Subcutaneous abdominal adipose tissue (tissue), 5 donors: ENCODE measurements around the gene DDX41.

Source experiments
- H3K27ac ChIP-seq: one replicate; pipeline ENCODE4 v1.7.0; 2013; ENCODE audit warnings: low read depth, mild to moderate bottlenecking, inconsistent platforms, low read length, moderate library complexity
- H3K27me3 ChIP-seq, 5 donors: one replicate each; pipeline ENCODE4 v1.7.0; 2013; ENCODE audit warnings: low read length in 5 of 5, inconsistent platforms in 1 of 5; ENCODE audit not compliant: control insufficient read depth in 5 of 5, insufficient read depth in 4 of 5
- H3K36me3 ChIP-seq, 5 donors: one replicate each; pipeline ENCODE4 v1.7.0; 2013; ENCODE audit warnings: low read length in 5 of 5; ENCODE audit not compliant: control insufficient read depth in 5 of 5, insufficient read depth in 5 of 5
- H3K4me1 ChIP-seq, 5 donors: one replicate each; pipeline ENCODE4 v1.7.0; 2013; ENCODE audit warnings: low read length in 5 of 5, mild to moderate bottlenecking in 3 of 5, moderate library complexity in 1 of 5; ENCODE audit not compliant: control insufficient read depth in 5 of 5, insufficient read depth in 5 of 5
- H3K4me3 ChIP-seq, 5 donors: one replicate each; pipeline ENCODE4 v1.7.0; 2013; ENCODE audit warnings: low read length in 5 of 5, low read depth in 1 of 5
- H3K9ac ChIP-seq, 5 donors: one replicate each; pipeline ENCODE4 v1.7.0; 2013; ENCODE audit warnings: low read length in 5 of 5, mild to moderate bottlenecking in 4 of 5, moderate library complexity in 3 of 5
- H3K9me3 ChIP-seq, 5 donors: one replicate each; pipeline ENCODE4 v1.7.0; 2013; ENCODE audit warnings: low read length in 5 of 5; ENCODE audit not compliant: control insufficient read depth in 5 of 5
- donor health status: healthy.
- donor health status: healthy.
- donor health status: healthy.
- donor health status: healthy.
- donor health status: healthy.

DDX41 gene

DNA sequence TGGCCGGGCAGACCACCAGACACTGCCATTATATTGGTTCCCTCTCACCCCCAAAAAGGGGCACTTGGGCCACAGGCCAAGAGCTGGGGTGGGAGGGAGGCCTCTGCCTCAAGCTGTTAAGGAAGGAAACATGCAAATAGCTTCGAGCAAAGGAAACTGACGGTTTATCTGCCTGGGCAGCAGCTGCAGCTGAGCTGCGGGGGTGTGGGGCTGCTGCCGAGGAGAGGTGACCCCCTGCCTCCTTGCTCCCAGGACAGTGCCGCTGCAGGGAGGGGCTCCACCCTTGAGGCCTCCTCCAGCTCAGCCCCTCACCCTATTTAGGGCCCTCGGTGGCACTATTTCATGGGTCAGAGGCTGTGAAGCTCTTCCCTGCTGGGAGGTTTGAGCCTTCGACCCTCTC is 7.9 kb downstream of the DDX41 start:
- Histone ChIP-seq H3K36me3 (peaks cover 0 to 47% (median 35%) of the 10 kb centered on the region in 5 donors), H3K27ac (no peak overlapping the region)

DNA sequence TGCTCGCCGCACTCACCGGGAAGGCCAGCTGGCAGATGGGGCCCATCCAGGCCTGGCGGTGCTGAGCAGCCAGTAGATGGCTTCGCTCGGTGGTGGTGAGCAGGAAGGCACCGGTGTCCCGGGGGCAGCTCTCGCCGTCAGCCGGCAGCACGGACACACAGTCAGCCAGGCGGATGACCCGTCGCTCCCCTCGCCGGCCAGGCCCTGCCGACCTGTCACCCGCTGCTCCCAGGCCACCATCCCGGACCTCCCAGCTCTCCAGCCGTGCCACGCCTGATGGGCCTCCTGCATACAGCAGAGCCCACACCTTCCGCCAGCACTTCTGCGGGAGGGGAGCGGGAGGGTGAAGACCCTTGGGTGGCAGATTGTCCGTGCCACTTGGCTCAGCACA is 8.5 kb downstream of the DDX41 start:
- H3K4me1 ChIP-seq: peaks cover 0 to 35% (median 13%) of the 10 kb centered on the region in 5 donors
- H3K9ac ChIP-seq: peak overlapping the region in 3 of 5 donors; percentile 53 to 76 (median 53)
- no peaks in the 10 kb centered on the region for H3K9me3 ChIP-seq
- H3K27ac ChIP-seq: no peak overlapping the region
- no peaks in the 10 kb centered on the region for H3K27me3 ChIP-seq
- peak overlapping the region in 3 of 5 donors; percentile 54 to 66 (median 57) for H3K4me3 ChIP-seq
- H3K36me3 ChIP-seq: peaks cover 0 to 44% (median 29%) of the 10 kb centered on the region in 5 donors

More for the DNA sequence above, 7.9 kb downstream of the DDX41 start:
- H3K4me1 ChIP-seq: peaks cover 0 to 35% (median 13%) of the 10 kb centered on the region in 5 donors
- H3K9me3 ChIP-seq: no peaks in the 10 kb centered on the region
- H3K27me3 ChIP-seq: no peaks in the 10 kb centered on the region
- peak overlapping the region; percentile 37 to 66 (median 54) for H3K4me3 ChIP-seq
- H3K9ac ChIP-seq: peak overlapping the region in 2 of 5 donors; percentile 68 to 76

DNA sequence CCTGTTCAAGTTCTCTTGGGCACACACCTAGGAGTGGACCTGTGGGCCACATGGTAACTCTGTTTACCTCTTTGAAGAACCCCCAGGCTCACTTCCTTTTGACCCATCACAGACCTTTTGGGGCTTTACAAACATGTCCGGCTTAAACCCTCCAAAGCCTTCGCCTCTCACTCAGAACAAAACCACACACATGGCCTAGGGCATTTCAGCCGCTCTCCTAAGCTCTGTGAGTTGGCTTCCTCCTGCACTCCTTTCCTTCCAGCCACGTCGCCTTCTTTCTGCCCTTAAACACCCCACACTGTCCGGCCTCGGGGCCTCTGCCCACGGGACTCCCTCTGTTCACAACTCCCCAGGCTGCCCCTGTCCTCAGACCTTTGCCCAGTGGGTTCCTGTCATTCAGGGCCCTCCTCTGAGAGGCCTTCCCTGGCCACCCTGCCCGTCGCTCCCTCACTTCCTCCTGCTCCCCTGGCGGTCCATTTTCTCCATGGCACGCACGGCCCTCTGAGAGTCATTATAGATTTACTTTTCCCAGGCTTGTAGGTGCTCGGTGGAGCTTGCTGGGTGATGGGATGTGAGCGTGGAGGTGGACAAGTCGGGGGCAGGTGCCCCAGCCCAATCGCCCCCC is 9.1 kb downstream of the DDX41 start:
- peak overlapping the region in 2 of 5 donors; percentile 57 to 66 for H3K4me3 ChIP-seq
- no peaks in the 10 kb centered on the region for H3K9me3 ChIP-seq
- H3K36me3 ChIP-seq: peaks cover 0 to 44% (median 23%) of the 10 kb centered on the region in 5 donors
- peak overlapping the region in 2 of 5 donors; percentile 53 for H3K9ac ChIP-seq
- H3K27ac ChIP-seq: no peak overlapping the region
- peaks cover 0 to 35% (median 13%) of the 10 kb centered on the region in 5 donors for H3K4me1 ChIP-seq
- no peaks in the 10 kb centered on the region for H3K27me3 ChIP-seq

DNA sequence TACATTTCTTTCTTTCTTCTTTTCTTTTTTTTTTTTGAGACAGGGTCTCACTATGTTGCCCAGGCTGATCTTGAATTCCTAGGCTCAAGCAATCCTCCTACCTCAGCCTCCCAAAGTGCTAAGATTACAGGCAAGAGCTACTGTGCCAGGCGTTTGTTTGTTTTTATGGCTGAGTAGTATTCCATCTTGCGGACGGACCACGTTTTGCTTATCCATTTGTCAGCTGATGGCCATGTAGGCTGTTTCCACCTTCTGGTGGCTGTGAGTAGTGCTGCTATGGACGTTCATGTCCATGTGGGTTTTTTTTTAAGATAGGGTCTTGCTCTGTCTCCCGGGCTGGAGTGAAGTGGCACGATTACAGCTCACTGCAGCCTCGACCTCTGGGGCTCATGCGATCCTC is 9.6 kb downstream of the DDX41 start:
- Histone ChIP-seq H3K27me3 (no peaks in the 10 kb centered on the region), H3K9ac (no peak overlapping the region), H3K9me3 (no peaks in the 10 kb centered on the region), H3K36me3 (peaks cover 0 to 41% (median 18%) of the 10 kb centered on the region in 5 donors), H3K4me3 (no peak overlapping the region), H3K27ac (no peak overlapping the region), H3K4me1 (peaks cover 0 to 40% (median 13%) of the 10 kb centered on the region in 5 donors)

DNA sequence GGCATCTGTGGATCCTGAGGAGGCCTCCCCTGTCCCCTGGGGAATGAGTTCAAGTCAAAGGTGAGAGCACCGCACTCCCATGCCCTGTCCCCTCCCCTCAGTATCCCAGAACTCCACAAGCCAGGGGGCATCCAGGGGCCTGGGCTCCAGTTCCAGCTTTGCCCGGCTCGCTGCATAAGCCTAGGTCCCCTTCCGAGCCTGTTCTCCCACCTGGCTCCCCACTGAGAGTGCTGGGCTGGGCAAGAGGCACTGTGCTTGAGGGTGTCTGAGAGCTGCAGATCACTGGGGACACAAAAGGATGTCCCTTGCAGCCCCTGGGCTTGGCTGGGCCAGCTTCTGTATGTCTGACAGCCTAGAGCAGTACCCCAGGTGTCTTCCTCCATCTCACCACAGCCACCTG is 11.7 kb downstream of the DDX41 start:
- Histone ChIP-seq H3K9me3 (no peaks in the 10 kb centered on the region), H3K4me1 (peaks cover 2 to 40% (median 10%) of the 10 kb centered on the region in 5 donors), H3K27me3 (no peaks in the 10 kb centered on the region), H3K27ac (no peak overlapping the region), H3K9ac (no peak overlapping the region), H3K36me3 (peaks cover 0 to 24% (median 0%) of the 10 kb centered on the region in 5 donors), H3K4me3 (no peak overlapping the region)

DNA sequence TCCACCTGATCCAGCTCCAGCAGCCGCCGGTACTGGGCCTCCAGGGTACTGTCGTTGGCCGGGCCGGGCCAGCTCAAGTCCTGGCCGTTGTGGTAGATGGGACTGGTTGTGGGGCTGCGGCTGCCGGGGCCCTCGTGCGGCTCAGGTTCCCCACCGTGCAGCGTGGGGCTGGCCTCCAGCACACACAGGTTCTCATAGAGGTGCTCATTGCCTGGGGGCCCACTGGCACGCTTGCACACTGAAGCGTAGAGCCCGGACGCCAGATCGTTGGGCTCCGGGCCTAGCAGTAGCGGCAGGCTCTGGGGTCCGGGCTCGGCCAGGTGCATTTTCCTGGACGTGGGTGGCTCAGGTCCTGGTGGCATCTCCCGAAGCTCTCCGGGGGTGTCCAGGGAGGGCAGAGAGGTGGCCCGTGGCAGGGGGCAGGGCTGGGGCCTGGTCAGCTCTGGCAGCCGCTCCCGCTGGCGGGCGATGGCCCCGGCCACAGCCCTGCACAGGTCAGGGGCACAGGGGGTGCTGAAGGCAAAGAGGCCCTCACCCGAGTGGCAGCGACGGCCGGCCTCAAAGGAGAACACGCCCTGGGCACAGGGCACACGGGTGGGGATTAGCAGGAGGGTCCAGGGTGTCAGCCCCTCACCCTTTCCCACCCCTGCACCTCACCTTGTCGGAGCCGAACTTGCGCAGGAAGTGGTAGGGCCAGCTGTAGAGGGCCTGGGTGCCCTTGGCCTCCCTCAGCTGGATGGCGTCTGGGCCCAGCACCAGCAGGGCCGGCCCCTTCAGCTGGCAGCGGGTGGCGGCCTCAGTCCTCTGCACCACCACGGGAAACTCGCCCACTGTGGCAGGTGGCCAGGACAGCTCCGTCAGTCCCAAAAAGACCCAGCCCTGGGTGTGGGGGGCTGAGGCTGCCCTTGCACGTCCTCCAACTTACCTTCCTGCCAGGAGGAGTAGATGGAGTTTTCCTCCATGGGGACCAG is 12.4 kb downstream of the DDX41 start:
- no peak overlapping the region for H3K4me3 ChIP-seq
- peaks cover 0 to 24% (median 0%) of the 10 kb centered on the region in 5 donors for H3K36me3 ChIP-seq
- H3K27me3 ChIP-seq: no peaks in the 10 kb centered on the region
- no peaks in the 10 kb centered on the region for H3K9me3 ChIP-seq
- peaks cover 0 to 34% (median 6%) of the 10 kb centered on the region in 5 donors for H3K4me1 ChIP-seq
- H3K27ac ChIP-seq: no peak overlapping the region
- no peak overlapping the region for H3K9ac ChIP-seq

DNA sequence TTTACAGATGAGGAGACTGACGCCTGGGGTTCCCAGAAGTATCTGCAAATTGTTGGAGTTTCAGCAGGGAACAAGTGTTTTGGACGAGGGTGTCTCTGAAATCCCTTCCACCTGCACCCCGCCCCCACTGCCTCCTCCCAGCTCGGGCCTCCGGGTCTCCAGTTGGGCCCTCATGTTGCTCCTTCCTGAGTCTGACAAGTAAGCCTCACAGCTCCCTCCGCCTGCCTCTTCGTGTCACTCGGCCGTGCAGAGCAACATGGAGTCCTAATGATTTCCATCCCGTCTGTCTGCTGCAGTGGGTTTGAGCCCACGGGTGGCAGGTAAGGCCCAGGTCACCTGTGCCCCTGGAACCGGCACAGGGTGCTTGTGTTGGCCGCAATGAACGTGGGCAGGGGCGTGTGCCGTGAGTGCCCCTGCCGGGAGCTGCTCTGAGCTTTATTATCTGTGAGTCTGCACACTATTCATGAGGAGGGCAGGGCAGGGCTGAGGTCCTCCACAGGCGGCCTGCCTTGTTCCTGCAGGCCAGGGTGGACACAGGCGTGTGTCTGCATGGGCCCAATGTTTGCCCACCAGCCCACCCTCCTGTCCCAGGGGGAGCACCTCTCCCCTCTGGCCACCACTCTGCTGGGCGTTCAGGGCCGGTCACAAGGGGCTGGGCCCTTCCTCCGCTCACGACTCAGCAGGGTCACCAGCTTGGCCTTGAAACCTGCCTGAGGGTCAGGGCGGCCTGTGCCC is 13.2 kb downstream of the DDX41 start:
- Histone ChIP-seq H3K36me3 (peaks cover 0 to 24% (median 0%) of the 10 kb centered on the region in 5 donors), H3K27ac (no peak overlapping the region), H3K27me3 (no peaks in the 10 kb centered on the region), H3K4me1 (peaks cover 0 to 26% (median 7%) of the 10 kb centered on the region in 5 donors), H3K4me3 (no peak overlapping the region), H3K9ac (no peak overlapping the region), H3K9me3 (no peaks in the 10 kb centered on the region)

DNA sequence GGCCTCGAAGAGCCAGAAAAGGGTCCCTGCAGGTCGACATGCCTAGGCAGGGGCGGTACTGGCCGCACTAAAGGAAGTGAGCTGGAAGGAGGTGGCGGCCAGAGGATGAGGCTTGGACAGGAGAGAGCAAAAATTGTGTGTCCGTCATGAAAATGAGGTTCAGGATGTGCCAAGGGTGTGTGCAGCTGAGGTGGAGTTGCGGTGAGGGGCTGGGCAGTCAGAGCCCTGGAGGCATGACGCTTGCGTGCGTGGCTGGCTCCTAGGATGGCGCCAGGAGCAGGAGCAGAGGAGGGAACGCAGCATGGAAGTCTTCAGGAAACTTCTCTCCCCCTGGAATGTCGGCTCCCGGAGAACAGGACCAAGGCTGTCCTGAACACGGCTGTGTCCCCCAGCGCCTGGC is 13.9 kb downstream of the DDX41 start:
- Histone ChIP-seq H3K9ac (no peak overlapping the region), H3K9me3 (no peaks in the 10 kb centered on the region), H3K4me1 (peaks cover 2 to 27% (median 12%) of the 10 kb centered on the region in 5 donors), H3K27ac (no peak overlapping the region), H3K27me3 (no peaks in the 10 kb centered on the region), H3K36me3 (peaks cover 0 to 24% (median 0%) of the 10 kb centered on the region in 5 donors), H3K4me3 (no peak overlapping the region)

DNA sequence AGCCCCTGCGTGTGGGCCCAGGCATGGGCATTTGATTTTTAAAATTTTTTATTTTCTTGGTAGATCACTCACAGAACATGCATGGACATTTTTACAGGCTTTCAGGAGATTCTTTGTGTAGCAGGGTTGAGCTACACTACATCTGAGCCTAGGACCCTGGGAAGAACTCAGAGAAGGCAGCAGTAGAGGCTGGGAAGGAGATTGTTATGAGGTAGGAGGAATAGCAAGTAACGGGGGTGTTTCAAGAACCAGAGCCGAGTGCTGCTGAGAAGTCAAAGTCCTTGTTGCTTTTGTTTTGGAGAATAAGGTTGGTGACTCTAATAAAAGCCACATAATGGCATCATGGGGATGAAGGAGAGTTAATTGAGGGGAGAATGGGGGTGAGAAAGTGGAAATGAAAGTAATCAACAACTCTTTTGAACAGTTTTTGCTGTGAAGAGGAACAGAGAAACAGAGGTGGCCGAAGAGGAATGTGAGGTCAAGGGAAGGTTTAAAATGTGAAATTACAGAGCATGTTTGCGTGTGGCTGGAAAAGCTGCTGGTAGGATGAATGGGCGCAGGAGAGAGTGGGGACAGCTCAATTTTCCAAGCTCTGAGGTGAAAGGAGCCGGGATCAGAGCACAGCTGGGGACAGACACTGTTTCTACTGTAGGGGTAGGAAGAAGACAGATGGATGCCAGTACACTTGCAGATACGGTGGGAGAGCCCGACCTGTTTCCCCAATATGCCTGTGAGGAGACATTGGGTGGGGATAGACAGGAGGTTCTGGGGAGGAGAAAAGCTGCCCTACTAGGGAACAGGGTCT is 14.7 kb downstream of the DDX41 start:
- H3K27me3 ChIP-seq: no peaks in the 10 kb centered on the region
- H3K4me1 ChIP-seq: peaks cover 2 to 28% (median 14%) of the 10 kb centered on the region in 5 donors
- peaks cover 0 to 24% (median 0%) of the 10 kb centered on the region in 5 donors for H3K36me3 ChIP-seq
- no peak overlapping the region for H3K27ac ChIP-seq
- H3K4me3 ChIP-seq: no peak overlapping the region
- no peaks in the 10 kb centered on the region for H3K9me3 ChIP-seq
- H3K9ac ChIP-seq: no peak overlapping the region
